ENCODE data around the gene DGKZ. TPM values are rescaled to one million over a fixed set of nuclear protein-coding genes. Genes with fewer than 3 reads are reported as not detected.

The DGKZ gene
- total RNA-seq, 1 donor from 2014 or later, result 69.6 TPM

GRCh38 chr11:46392421-46393230 is 45.4 kb downstream of the DGKZ start:
- H3K36me3 ChIP-seq (ENCODE audit: control insufficient read depth, insufficient read depth, low read length), result no peaks in the 10 kb centered on the region
- peak overlapping the region; percentile 26 for H3K4me3 ChIP-seq (ENCODE audit: low read depth, low read length)
- no peak for DNase-seq (ENCODE audit: low read depth)
- peaks cover 53% of the 10 kb centered on the region for H3K27me3 ChIP-seq (ENCODE audit: control insufficient read depth, insufficient read depth, low read length)
- no peak for TF ChIP-seq CTCF (IDR thresholded peaks at IDR 0.05; ENCODE audit: insufficient read depth, low read length, poor library complexity, severe bottlenecking)

GRCh38 chr11:46393231-46393616 is 46.0 kb downstream of the DGKZ start:
- H3K36me3 ChIP-seq (ENCODE audit: control insufficient read depth, insufficient read depth, low read length), result no peaks in the 10 kb centered on the region
- no peak overlapping the region for H3K4me3 ChIP-seq (ENCODE audit: low read depth, low read length)
- H3K27me3 ChIP-seq (ENCODE audit: control insufficient read depth, insufficient read depth, low read length), result peaks cover 47% of the 10 kb centered on the region
- no peak for DNase-seq (ENCODE audit: low read depth)
- TF ChIP-seq CTCF (IDR thresholded peaks at IDR 0.05; ENCODE audit: insufficient read depth, low read length, poor library complexity, severe bottlenecking), result no peak

GRCh38 chr11:46393759-46394158 is 46.5 kb downstream of the DGKZ start:
- no peak overlapping the region for H3K4me3 ChIP-seq (ENCODE audit: low read depth, low read length)
- no peak for DNase-seq (ENCODE audit: low read depth)
- no peak for TF ChIP-seq CTCF (IDR thresholded peaks at IDR 0.05; ENCODE audit: insufficient read depth, low read length, poor library complexity, severe bottlenecking)
- peaks cover 42% of the 10 kb centered on the region for H3K27me3 ChIP-seq (ENCODE audit: control insufficient read depth, insufficient read depth, low read length)
- H3K36me3 ChIP-seq (ENCODE audit: control insufficient read depth, insufficient read depth, low read length), result no peaks in the 10 kb centered on the region

- Histone ChIP-seq H3K27me3 (ENCODE audit: control insufficient read depth, insufficient read depth, low read length) (peaks cover 6% of the 10 kb centered on the region), H3K4me3 (ENCODE audit: low read depth, low read length) (no peak overlapping the region), H3K36me3 (ENCODE audit: control insufficient read depth, insufficient read depth, low read length) (no peaks in the 10 kb centered on the region)
- no peak for TF ChIP-seq CTCF (IDR thresholded peaks at IDR 0.05; ENCODE audit: insufficient read depth, low read length, poor library complexity, severe bottlenecking)
- no peak for DNase-seq (ENCODE audit: low read depth)
Measured at GRCh38 chr11:46397526-46397925, 50.3 kb downstream of the DGKZ start.

- H3K36me3 ChIP-seq (ENCODE audit: control insufficient read depth, insufficient read depth, low read length), result no peaks in the 10 kb centered on the region
- TF ChIP-seq CTCF (IDR thresholded peaks at IDR 0.05; ENCODE audit: insufficient read depth, low read length, poor library complexity, severe bottlenecking), result no peak
Measured at GRCh38 chr11:46402957-46403902, 56.0 kb downstream of the DGKZ start.

More at GRCh38 chr11:46402957-46403902, 56.0 kb downstream of the DGKZ start:
- no peaks in the 10 kb centered on the region for H3K27me3 ChIP-seq (ENCODE audit: control insufficient read depth, insufficient read depth, low read length)
- DNase-seq (ENCODE audit: low read depth), result no peak
- no peak overlapping the region for H3K4me3 ChIP-seq (ENCODE audit: low read depth, low read length)
